ENCODE results near the gene NFIC. TPM values are rescaled to one million over a fixed set of nuclear protein-coding genes. Genes with fewer than 3 reads are reported as not detected.

NFIC gene
- total RNA-seq, 1 experiment from 2014 or later: 8.0 TPM

GRCh38 chr19:3509566-3509989 is 143.2 kb downstream of the NFIC start:
- no peak overlapping the region for H2BK20ac ChIP-seq (ENCODE audit: low read depth, low read length, poor library complexity, severe bottlenecking)
- no peak overlapping the region for H3K14ac ChIP-seq (ENCODE audit: insufficient read depth, low read length)
- peaks cover 15% of the 10 kb centered on the region for H3K23me2 ChIP-seq (ENCODE audit: insufficient read length, low read depth, low read length, poor library complexity, severe bottlenecking)
- H4K20me1 ChIP-seq (ENCODE audit: control insufficient read depth, insufficient read depth, insufficient read length): no peaks in the 10 kb centered on the region
- no peak overlapping the region for H3K4me2 ChIP-seq (ENCODE audit: insufficient read depth, insufficient read length, low read length)
- H3K9me3 Mint-ChIP-seq: no peaks in the 10 kb centered on the region; a peak in 1 of 5 replicates
- peak overlapping the region in 2 of 3 experiments; percentile 33 to 52; a peak in 5 of 7 replicates for H3K27ac Mint-ChIP-seq
- H4K8ac ChIP-seq (replicated peaks; ENCODE audit: insufficient read length, low read depth, low read length): no peak overlapping the region
- H3K27ac ChIP-seq (ENCODE audit: insufficient read length, low read depth, low read length): no peak overlapping the region
- no peak overlapping the region for H4K91ac ChIP-seq (ENCODE audit: insufficient read length, low read depth, low read length)
- no peaks in the 10 kb centered on the region for H3K4me1 ChIP-seq (ENCODE audit: insufficient read depth, low read length)
- DNase-seq: no peak
- H2AK5ac ChIP-seq (ENCODE audit: insufficient read length, low read length): no peak overlapping the region
- H2BK120ac ChIP-seq (ENCODE audit: low read depth, low read length, poor library complexity, severe bottlenecking): no peak overlapping the region
- TF ChIP-seq CTCF (conservative IDR thresholded peaks at IDR 0.05): no peak
- H3K18ac ChIP-seq (ENCODE audit: insufficient read length, low read depth, low read length): no peak overlapping the region
- H2BK5ac ChIP-seq (ENCODE audit: insufficient read length, low read length): no peak overlapping the region
- no peak overlapping the region for H3K4ac ChIP-seq (ENCODE audit: low read depth, low read length)
- H3T11ph ChIP-seq (ENCODE audit: low read length): no peak overlapping the region
- H2AFZ ChIP-seq (ENCODE audit: low read length): no peak overlapping the region
- no peak overlapping the region for H2BK12ac ChIP-seq (ENCODE audit: insufficient read length, low read depth, low read length)
- H3K9me3 ChIP-seq (ENCODE audit: control insufficient read depth, low read depth, low read length): no peaks in the 10 kb centered on the region
- H3K79me1 ChIP-seq (ENCODE audit: insufficient read depth, low read depth, low read length, poor library complexity, severe bottlenecking): no peaks in the 10 kb centered on the region
- H3K23ac ChIP-seq (ENCODE audit: insufficient read length, low read depth, low read length): no peak overlapping the region
- no peaks in the 10 kb centered on the region for H3K27me3 ChIP-seq (ENCODE audit: insufficient read depth, low read length)
- peaks cover 15 to 41% of the 10 kb centered on the region in 2 experiments for H3K4me1 Mint-ChIP-seq
- peaks cover 3% of the 10 kb centered on the region; the same call in 1 of the 2 replicates for H3K79me2 ChIP-seq (ENCODE audit: insufficient read depth, low read length)
- no CpG with 5 or more reads among the region's 15 CpGs for WGBS (ENCODE audit: extremely low coverage, insufficient read length, low lambda C conversion rate)
- H3K4me3 Mint-ChIP-seq: peak overlapping the region in 1 of 2 experiments; percentile 22; a peak in 1 of 5 replicates
- peaks cover 10 to 34% (median 19%) of the 10 kb centered on the region in 3 experiments; a peak in 6 of 7 replicates for H3K36me3 Mint-ChIP-seq (ENCODE audit: insufficient read depth in 1 of 3, low read depth in 3 of 3)
- no peak overlapping the region for H3K9ac ChIP-seq (ENCODE audit: extremely low read depth, insufficient read length, low read length)
- H3K27me3 Mint-ChIP-seq (ENCODE audit: low read depth): no peaks in the 10 kb centered on the region
- H3K56ac ChIP-seq (ENCODE audit: insufficient read length, low read depth, low read length): no peak overlapping the region
- H4K5ac ChIP-seq (ENCODE audit: insufficient read length, low read depth, low read length): no peak overlapping the region
- H2BK15ac ChIP-seq (ENCODE audit: low read depth, low read length): no peak overlapping the region
